ENCODE data around the gene ANKS1B.
"Not testable (repeated sequence)": the region's sequence is repeated elsewhere in the genome, so short reads cannot be mapped to it uniquely, and the experiment has no call there.

The ANKS1B gene

GRCh38 chr12:99374023-99374422 is 610.7 kb downstream of the ANKS1B start:
- no peak for DNase-seq (ENCODE audit: low read depth, low spot score)

- no peak for DNase-seq (ENCODE audit: low read depth, low spot score)
Observed at GRCh38 chr12:99372257-99372920, 612.3 kb downstream of the ANKS1B start.

GRCh38 chr12:99370421-99371138 is 614.2 kb downstream of the ANKS1B start:
- no peak for DNase-seq (ENCODE audit: low read depth, low spot score)

GRCh38 chr12:99367181-99367580 is 617.6 kb downstream of the ANKS1B start:
- DNase-seq (ENCODE audit: low read depth, low spot score): no peak

GRCh38 chr12:99352269-99352668 is 632.5 kb downstream of the ANKS1B start:
- no peak for DNase-seq (ENCODE audit: low read depth, low spot score)

GRCh38 chr12:99343960-99344359 is 640.8 kb downstream of the ANKS1B start:
- no peak for DNase-seq (ENCODE audit: low read depth, low spot score)

GRCh38 chr12:99339663-99340062 is 645.1 kb downstream of the ANKS1B start:
- DNase-seq (ENCODE audit: low read depth, low spot score): no peak

- DNase-seq (ENCODE audit: low read depth, low spot score): no peak
Observed at GRCh38 chr12:99334285-99335056, 650.3 kb downstream of the ANKS1B start.

- no peak for DNase-seq (ENCODE audit: low read depth, low spot score)
Observed at GRCh38 chr12:99332936-99333591, 651.7 kb downstream of the ANKS1B start.

- no peak for DNase-seq (ENCODE audit: low read depth, low spot score)
Observed at GRCh38 chr12:99330216-99330615, 654.5 kb downstream of the ANKS1B start.

- DNase-seq (ENCODE audit: low read depth, low spot score): not testable (repeated sequence)
Observed at GRCh38 chr12:99321210-99321609, 663.5 kb downstream of the ANKS1B start.

- no peak for DNase-seq (ENCODE audit: low read depth, low spot score)
Observed at GRCh38 chr12:99311373-99311772, 673.4 kb downstream of the ANKS1B start.

GRCh38 chr12:99309812-99310211 is 674.9 kb downstream of the ANKS1B start:
- DNase-seq (ENCODE audit: low read depth, low spot score): no peak

GRCh38 chr12:99302874-99303273 is 681.9 kb downstream of the ANKS1B start:
- no peak for DNase-seq (ENCODE audit: low read depth, low spot score)

- DNase-seq (ENCODE audit: low read depth, low spot score): no peak
Observed at GRCh38 chr12:99287136-99287535, 697.6 kb downstream of the ANKS1B start.

- DNase-seq (ENCODE audit: low read depth, low spot score): no peak
Observed at GRCh38 chr12:99284161-99284560, 700.6 kb downstream of the ANKS1B start.

- DNase-seq (ENCODE audit: low read depth, low spot score): no peak
Observed at GRCh38 chr12:99282624-99283023, 702.1 kb downstream of the ANKS1B start.

- DNase-seq (ENCODE audit: low read depth, low spot score): no peak
Observed at GRCh38 chr12:99282086-99282485, 702.6 kb downstream of the ANKS1B start.

- no peak for DNase-seq (ENCODE audit: low read depth, low spot score)
Observed at GRCh38 chr12:99281277-99281676, 703.5 kb downstream of the ANKS1B start.

GRCh38 chr12:99278899-99279298 is 705.8 kb downstream of the ANKS1B start:
- no peak for DNase-seq (ENCODE audit: low read depth, low spot score)

- DNase-seq (ENCODE audit: low read depth, low spot score): no peak
Observed at GRCh38 chr12:99277591-99278379, 707.0 kb downstream of the ANKS1B start.

Data from smooth muscle cell of the brain vasculature (primary cell).